PC-9 (cell line): Measurements from ENCODE around the gene ANKRD39. TPM values are rescaled to one million over a fixed set of nuclear protein-coding genes. Genes with fewer than 3 reads are reported as not detected.
"Not testable (repeated sequence)": the region's sequence is repeated elsewhere in the genome, so short reads cannot be mapped to it uniquely, and the experiment has no call there.

Experiments used
- BruUV-seq: library from RNA; stranded (reverse); fragments of 400-500 nt; replicated peaks from 2 replicates; lab custom pipeline; 2021; lab: Mats Ljungman, UMichigan
- CTCF ChIA-PET: fragments of 300-600 bp; sonication (Branson Sonifier 250); formaldehyde crosslinking; loops from one replicate; lab custom pipeline; 2022; ENCODE audit warnings: antibody characterized with exemption; lab: Charles Lee
- POLR2A ChIA-PET: fragments of 300-600 bp; sonication (Branson Sonifier 250); formaldehyde crosslinking; loops from one replicate; lab custom pipeline; 2022; ENCODE audit warnings: antibody characterized with exemption; ENCODE audit not compliant: unreplicated experiment; lab: Charles Lee
- DNase-seq, 2 experiments: peaks; one replicate each; pipeline versions ENCODE4 v3.0.0 to v3.0.0-alpha.2; 2015 to 2022; ENCODE audit warnings: mixed read lengths in 1 of 2
- H2AFZ ChIP-seq: fragments of 200-600 bp; sonication (generic); 2 replicates; pipeline ENCODE4 v1.8.1; 2017; ENCODE audit warnings: antibody characterized with exemption
- H3F3A ChIP-seq: fragments of 200-600 bp; sonication (generic); 2 replicates; pipeline ENCODE4 v1.8.1; 2017; ENCODE audit warnings: antibody characterized with exemption, mild to moderate bottlenecking, low read depth; ENCODE audit not compliant: insufficient read depth
- H3K27ac ChIP-seq: fragments of 200-600 bp; sonication (generic); 2 replicates; pipeline ENCODE4 v1.6.1; 2016; ENCODE audit warnings: mixed run types
- H3K27me3 ChIP-seq: fragments of 200-600 bp; sonication (generic); 2 replicates; pipeline ENCODE4 v1.6.1; 2016; ENCODE audit warnings: low read depth, mixed run types; ENCODE audit not compliant: insufficient read depth
- H3K36me3 ChIP-seq: fragments of 200-600 bp; sonication (generic); 2 replicates; pipeline ENCODE4 v1.6.1; 2016; ENCODE audit warnings: low read depth, mixed run types
- H3K4me1 ChIP-seq: fragments of 200-600 bp; sonication (generic); replicated peaks from 2 replicates; pipeline ENCODE4 v1.6.1; 2016; ENCODE audit warnings: mixed run types; ENCODE audit not compliant: insufficient read depth
- H3K4me2 ChIP-seq: fragments of 200-600 bp; sonication (generic); 2 replicates; pipeline ENCODE4 v1.6.1; 2017; ENCODE audit warnings: mixed run types
- H3K4me3 ChIP-seq: fragments of 200-600 bp; sonication (generic); 2 replicates; pipeline ENCODE4 v1.6.1; 2016; ENCODE audit warnings: mixed run types
- H3K79me2 ChIP-seq: fragments of 200-600 bp; sonication (generic); 2 replicates; pipeline ENCODE4 v1.6.1; 2017; ENCODE audit warnings: low read depth, mixed run types
- H3K9me2 ChIP-seq: fragments of 200-600 bp; sonication (generic); 2 replicates; pipeline ENCODE4 v1.8.1; 2017; ENCODE audit warnings: mild to moderate bottlenecking; ENCODE audit not compliant: insufficient read depth
- H3K9me3 ChIP-seq: fragments of 200-600 bp; sonication (generic); 2 replicates; pipeline ENCODE4 v1.8.1; 2016; ENCODE audit warnings: low read depth; ENCODE audit not compliant: insufficient read depth
- H4K20me1 ChIP-seq: fragments of 200-600 bp; sonication (generic); 2 replicates; pipeline ENCODE4 v1.8.1; 2017; ENCODE audit not compliant: insufficient read depth
- EZH2 ChIP-seq: fragments of 200-600 bp; sonication (generic); IDR thresholded peaks from 2 replicates; pipeline ENCODE4 v1.8.0; 2017; ENCODE audit warnings: antibody characterized with exemption, low read depth
- intact Hi-C: fragments of 100-400 bp; cut with micrococcal nuclease; formaldehyde crosslinking; loops from one replicate; pipeline ENCODE4 v1.10.0; 2022; ENCODE audit not compliant: unreplicated experiment
- total RNA-seq: library from RNA; stranded (reverse); gene quantifications from 2 replicates; pipeline ENCODE4 v1.2.3, GENCODE V29; 2021
- TF ChIP-seq, protein P1 (sequence below): fragments of 200-600 bp; sonication (generic); conservative IDR thresholded peaks from 2 replicates; pipeline ENCODE4 v1.6.1; 2017; ENCODE audit warnings: mixed run types, antibody characterized with exemption, mild to moderate bottlenecking, moderate library complexity

The ANKRD39 gene
- total RNA-seq, 1 experiment from 2014 or later: 19.0 TPM

DNA sequence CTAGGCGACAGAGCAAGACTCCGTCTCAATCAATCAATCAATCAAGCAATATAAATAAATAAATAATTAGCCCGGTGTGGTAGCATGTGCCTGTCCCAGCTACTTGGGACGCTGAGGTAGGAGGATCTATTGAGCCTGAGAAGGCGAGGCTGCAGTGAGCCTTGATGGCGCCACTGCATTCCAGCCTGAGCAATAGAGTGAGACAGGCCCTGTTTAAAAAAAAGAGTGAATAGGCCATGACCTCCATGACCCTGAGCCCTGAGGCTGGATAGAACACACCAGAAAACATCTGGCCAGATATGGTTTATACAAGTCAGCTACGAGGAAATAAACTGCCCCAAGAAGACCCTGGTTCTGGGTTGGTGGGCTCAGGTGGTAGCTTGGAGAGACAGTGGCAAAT lies 32.4 kb upstream of the ANKRD39 start:
- Histone ChIP-seq H4K20me1 (no peaks in the 10 kb centered on the region), H3K4me3 (no peak overlapping the region), H3K27me3 (no peaks in the 10 kb centered on the region), H3K36me3 (no peaks in the 10 kb centered on the region), H2AFZ (no peak overlapping the region), H3K79me2 (no peaks in the 10 kb centered on the region), H3K27ac (no peak overlapping the region), H3K4me1 (peaks cover 57% of the 10 kb centered on the region), H3F3A (peaks cover 35% of the 10 kb centered on the region), H3K4me2 (no peak overlapping the region), H3K9me2 (no peaks in the 10 kb centered on the region), H3K9me3 (no peaks in the 10 kb centered on the region)
- no peak for TF ChIP-seq EZH2
- TF ChIP-seq, protein P1, sequence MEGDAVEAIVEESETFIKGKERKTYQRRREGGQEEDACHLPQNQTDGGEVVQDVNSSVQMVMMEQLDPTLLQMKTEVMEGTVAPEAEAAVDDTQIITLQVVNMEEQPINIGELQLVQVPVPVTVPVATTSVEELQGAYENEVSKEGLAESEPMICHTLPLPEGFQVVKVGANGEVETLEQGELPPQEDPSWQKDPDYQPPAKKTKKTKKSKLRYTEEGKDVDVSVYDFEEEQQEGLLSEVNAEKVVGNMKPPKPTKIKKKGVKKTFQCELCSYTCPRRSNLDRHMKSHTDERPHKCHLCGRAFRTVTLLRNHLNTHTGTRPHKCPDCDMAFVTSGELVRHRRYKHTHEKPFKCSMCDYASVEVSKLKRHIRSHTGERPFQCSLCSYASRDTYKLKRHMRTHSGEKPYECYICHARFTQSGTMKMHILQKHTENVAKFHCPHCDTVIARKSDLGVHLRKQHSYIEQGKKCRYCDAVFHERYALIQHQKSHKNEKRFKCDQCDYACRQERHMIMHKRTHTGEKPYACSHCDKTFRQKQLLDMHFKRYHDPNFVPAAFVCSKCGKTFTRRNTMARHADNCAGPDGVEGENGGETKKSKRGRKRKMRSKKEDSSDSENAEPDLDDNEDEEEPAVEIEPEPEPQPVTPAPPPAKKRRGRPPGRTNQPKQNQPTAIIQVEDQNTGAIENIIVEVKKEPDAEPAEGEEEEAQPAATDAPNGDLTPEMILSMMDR: no peak
- POLR2A ChIA-PET: no interaction called here
- intact Hi-C loops: no loop called here
- no peak for DNase-seq
- no TSS peak for BruUV-seq
- CTCF ChIA-PET: interaction anchor here (0.6 to 1.6 kb wide), 2 partner anchors 22 to 32 kb away, joined by 5 to 7 read pairs; partner anchors contain the start of gene ANKRD39

DNA sequence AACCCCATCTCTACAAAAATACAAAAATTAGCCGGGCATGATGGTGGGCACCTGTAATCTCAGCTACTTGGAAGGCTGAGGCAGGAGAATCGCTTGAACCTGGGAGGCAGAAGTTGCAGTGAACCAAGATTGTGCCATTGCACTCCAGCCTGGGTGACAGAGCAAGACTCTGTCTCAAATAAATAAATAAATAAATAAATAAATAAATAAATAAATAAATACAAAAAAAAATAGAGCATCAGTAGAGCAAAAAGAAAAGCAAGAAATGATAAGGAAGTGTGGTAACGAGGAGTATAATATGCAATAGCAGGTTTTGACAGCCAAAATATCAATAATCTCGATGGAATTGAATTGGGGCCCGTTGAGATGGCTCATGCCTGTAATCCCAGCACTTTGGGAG lies 31.7 kb upstream of the ANKRD39 start:
- H4K20me1 ChIP-seq, CTCF ChIA-PET, H3K4me3 ChIP-seq, DNase-seq, H3K9me2 ChIP-seq, H2AFZ ChIP-seq, H3K79me2 ChIP-seq, intact Hi-C loops, H3K36me3 ChIP-seq, POLR2A ChIA-PET, H3K27ac ChIP-seq, BruUV-seq, H3K9me3 ChIP-seq, H3K27me3 ChIP-seq: not testable (repeated sequence)
- Histone ChIP-seq H3K4me1 (peaks cover 59% of the 10 kb centered on the region), H3F3A (peaks cover 38% of the 10 kb centered on the region), H3K4me2 (peak overlapping the region; percentile 77; the same call in 1 of the 2 replicates)

DNA sequence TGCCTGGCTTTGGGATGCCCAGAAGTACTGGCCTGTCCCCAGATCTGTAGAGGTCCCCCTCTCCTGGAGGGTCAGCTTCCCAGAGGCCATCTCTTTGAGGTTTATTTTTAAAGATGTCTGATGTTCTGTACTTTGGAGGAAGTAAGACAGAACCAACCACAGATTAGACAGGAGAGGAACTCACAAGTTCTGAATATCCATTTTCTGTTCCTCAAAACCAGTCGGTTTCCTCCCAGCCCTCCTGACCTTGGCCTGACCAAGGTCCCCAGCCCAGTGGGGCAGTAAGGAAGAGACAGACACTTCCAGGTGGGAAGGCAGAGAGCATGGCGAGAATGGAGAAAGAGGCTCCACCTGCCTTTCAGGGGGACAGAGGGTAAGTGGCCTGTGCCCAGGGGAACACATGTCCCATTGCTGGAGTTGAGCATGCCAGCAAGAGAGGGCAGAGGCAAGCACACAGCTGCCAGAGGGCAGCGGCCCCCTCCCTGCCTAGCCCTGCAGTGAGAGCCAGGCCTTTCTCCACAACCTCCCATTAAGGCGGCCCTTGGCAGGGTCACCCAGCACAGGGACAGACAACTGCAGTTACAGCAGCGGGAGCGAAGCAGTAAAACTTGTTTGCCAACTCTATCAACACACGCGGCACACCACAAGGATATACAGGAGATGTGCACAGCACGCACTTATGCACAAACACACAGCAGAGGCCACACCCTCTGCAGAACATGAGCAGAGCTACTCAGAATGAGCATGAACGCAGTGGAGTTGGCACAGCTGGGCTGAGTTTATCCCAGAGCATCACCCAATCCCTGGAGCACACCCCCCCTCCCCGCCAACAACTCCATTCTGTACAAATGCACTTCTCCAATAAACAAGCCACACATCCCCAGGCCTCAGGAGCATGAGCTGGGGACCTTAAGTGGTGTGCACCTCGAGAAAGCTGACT lies 30.5 kb upstream of the ANKRD39 start:
- Histone ChIP-seq H3K4me2 (peak overlapping the region; percentile 77), H3K36me3 (no peaks in the 10 kb centered on the region), H3K9me3 (no peaks in the 10 kb centered on the region), H3K79me2 (no peaks in the 10 kb centered on the region), H4K20me1 (no peaks in the 10 kb centered on the region), H2AFZ (peak overlapping the region; percentile 39; the same call in 1 of the 2 replicates), H3K9me2 (no peaks in the 10 kb centered on the region), H3K4me3 (peak overlapping the region; percentile 29; the same call in 1 of the 2 replicates), H3F3A (peaks cover 43% of the 10 kb centered on the region), H3K27ac (peak overlapping the region; percentile 69), H3K4me1 (peaks cover 71% of the 10 kb centered on the region), H3K27me3 (no peaks in the 10 kb centered on the region)
- TF ChIP-seq EZH2: no peak
- TF ChIP-seq, protein P1: no peak
- ChIA-PET CTCF (interaction anchor here (0.6 to 1.3 kb wide), 5 partner anchors 10 to 67 kb away, joined by 3 to 4 read pairs (median 3); partner anchors contain the start of gene ANKRD39), POLR2A (interaction anchor here (0.5 to 0.7 kb wide), 4 partner anchors 14 to 169 kb away, joined by 4 to 13 read pairs (median 6); no protein-coding TSS in a partner anchor)
- peak; percentile 89 to 98 for DNase-seq
- BruUV-seq: no TSS peak
- intact Hi-C loops: no loop called here
